GM18511 (cell line): Measurements from ENCODE around the gene UBA52.
A peak's percentile ranks its signal among the peaks of the same experiment; 100 is the strongest.
"Not testable (repeated sequence)": the region's sequence is repeated elsewhere in the genome, so short reads cannot be mapped to it uniquely, and the experiment has no call there.

ENCODE experiments used
- ATAC-seq: cut with Tn5 transposase; IDR thresholded peaks from one replicate; pipeline ENCODE4 v1.9.1; 2021; ENCODE audit warnings: mild to moderate bottlenecking, moderate library complexity; ENCODE audit not compliant: unreplicated experiment

UBA52 gene

GRCh38 chr19:18571564-18572344, at the start of gene UBA52:
UBA52 (plus strand) TSS chr19:18571857; CDS start chr19:18573301, 1,444 bp downstream.
- peak; percentile 95 for ATAC-seq

- peak; percentile 87 for ATAC-seq
Observed at GRCh38 chr19:18522124-18522861, 49.4 kb upstream of the UBA52 start.

- not testable (repeated sequence) for ATAC-seq
Observed at GRCh38 chr19:18522862-18523440, 48.7 kb upstream of the UBA52 start.

- no peak for ATAC-seq
Observed at GRCh38 chr19:18523841-18524240, 47.8 kb upstream of the UBA52 start.

GRCh38 chr19:18526316-18526715, 45.3 kb upstream of the UBA52 start:
- ATAC-seq = no peak

- no peak for ATAC-seq
Observed at GRCh38 chr19:18529782-18530181, 41.9 kb upstream of the UBA52 start.

GRCh38 chr19:18531485-18531884, 40.2 kb upstream of the UBA52 start:
- no peak for ATAC-seq

GRCh38 chr19:18532168-18532890, 39.3 kb upstream of the UBA52 start:
- ATAC-seq = no peak

- no peak for ATAC-seq
Observed at GRCh38 chr19:18533058-18533457, 38.6 kb upstream of the UBA52 start.

GRCh38 chr19:18536475-18536874, 35.2 kb upstream of the UBA52 start:
- no peak for ATAC-seq

- no peak for ATAC-seq
Observed at GRCh38 chr19:18537431-18537830, 34.2 kb upstream of the UBA52 start.

GRCh38 chr19:18538115-18538514, 33.5 kb upstream of the UBA52 start:
- ATAC-seq = no peak

- no peak for ATAC-seq
Observed at GRCh38 chr19:18539372-18539771, 32.3 kb upstream of the UBA52 start.

GRCh38 chr19:18540200-18540599, 31.5 kb upstream of the UBA52 start:
- ATAC-seq = not testable (repeated sequence)

- no peak for ATAC-seq
Observed at GRCh38 chr19:18541258-18541991, 30.2 kb upstream of the UBA52 start.

GRCh38 chr19:18541992-18542940, 29.4 kb upstream of the UBA52 start:
- ATAC-seq = no peak

GRCh38 chr19:18542941-18543813, 28.5 kb upstream of the UBA52 start, which contains the start of gene FKBP8:
FKBP8 (minus strand) TSS chr19:18543573; CDS start chr19:18541970, 1,603 bp downstream.
- ATAC-seq = peak; percentile 94

- peak; percentile 81 for ATAC-seq
Observed at GRCh38 chr19:18543814-18544475, 27.7 kb upstream of the UBA52 start.
